OCI-LY7 (cell line): Measurements from ENCODE around the gene PRRC1. TPM values are rescaled to one million over a fixed set of nuclear protein-coding genes. Genes with fewer than 3 reads are reported as not detected.
"Not testable (repeated sequence)": the region's sequence is repeated elsewhere in the genome, so short reads cannot be mapped to it uniquely, and the experiment has no call there.

ENCODE experiments used
- BruUV-seq: library from RNA; stranded (reverse); fragments of 400-500 nt; replicated peaks from 2 replicates; lab custom pipeline; 2021; lab: Mats Ljungman, UMichigan
- CTCF ChIA-PET: fragments of 300-600 bp; sonication (Branson Sonifier 250); formaldehyde crosslinking; loops from one replicate; lab custom pipeline; 2022; ENCODE audit warnings: antibody characterized with exemption; ENCODE audit not compliant: unreplicated experiment; lab: Charles Lee
- POLR2A ChIA-PET: fragments of 300-600 bp; sonication (Branson Sonifier 250); formaldehyde crosslinking; loops from one replicate; lab custom pipeline; 2022; ENCODE audit warnings: antibody characterized with exemption; lab: Charles Lee
- DNase-seq: peaks from one replicate; pipeline ENCODE4 v3.0.0-alpha.2; 2015; ENCODE audit warnings: low spot score
- H2AFZ ChIP-seq: fragments of 200-600 bp; sonication (generic), shearing (Covaris generic); 2 replicates; pipeline ENCODE4 v1.6.1; 2014; ENCODE audit warnings: mild to moderate bottlenecking, antibody characterized with exemption, low read length, moderate library complexity
- H3K27ac ChIP-seq: fragments of 200-600 bp; sonication (generic); 2 replicates; pipeline ENCODE4 v1.5.1; 2014; ENCODE audit warnings: mixed run types, low read depth, mild to moderate bottlenecking, moderate library complexity, low read length, inconsistent platforms; ENCODE audit not compliant: poor library complexity, severe bottlenecking
- H3K36me3 ChIP-seq: fragments of 200-600 bp; sonication (generic); 2 replicates; pipeline ENCODE4 v1.6.1; 2014; ENCODE audit warnings: mild to moderate bottlenecking, antibody characterized with exemption, low read length, moderate library complexity, mixed read lengths; ENCODE audit not compliant: insufficient read depth
- H3K4me1 ChIP-seq: fragments of 200-600 bp; sonication (generic); 2 replicates; pipeline ENCODE4 v1.5.1; 2014; ENCODE audit warnings: mild to moderate bottlenecking, low read length; ENCODE audit not compliant: insufficient read depth, poor library complexity, severe bottlenecking
- H3K4me2 ChIP-seq: fragments of 200-600 bp; sonication (generic); 2 replicates; pipeline ENCODE4 v1.6.1; 2014; ENCODE audit warnings: mild to moderate bottlenecking, low read length
- H3K4me3 ChIP-seq: fragments of 200-600 bp; sonication (generic); 2 replicates; pipeline ENCODE4 v1.5.1; 2014; ENCODE audit warnings: mild to moderate bottlenecking, low read depth, low read length; ENCODE audit not compliant: poor library complexity, severe bottlenecking
- H3K79me2 ChIP-seq: fragments of 200-600 bp; sonication (generic); 2 replicates; pipeline ENCODE4 v1.6.1; 2016; ENCODE audit warnings: low read depth, mild to moderate bottlenecking, low read length, moderate library complexity, mixed read lengths; ENCODE audit not compliant: insufficient read depth
- H3K9me2 ChIP-seq: fragments of 200-600 bp; sonication (generic); 2 replicates; pipeline ENCODE4 v1.6.1; 2016; ENCODE audit warnings: mild to moderate bottlenecking, low read length, mixed read lengths; ENCODE audit not compliant: insufficient read depth
- H3K9me3 ChIP-seq: fragments of 200-600 bp; sonication (generic); 2 replicates; pipeline ENCODE4 v1.6.1; 2014; ENCODE audit warnings: mild to moderate bottlenecking, mixed run types, low read length, mixed read lengths
- H4K20me1 ChIP-seq: fragments of 200-600 bp; sonication (generic); 2 replicates; pipeline ENCODE4 v1.6.1; 2014; ENCODE audit warnings: mild to moderate bottlenecking, antibody characterized with exemption, low read length, moderate library complexity, mixed read lengths; ENCODE audit not compliant: insufficient read depth
- CTCF ChIP-seq: fragments of 200-600 bp; sonication (generic); conservative IDR thresholded peaks from 2 replicates; pipeline ENCODE4 v1.5.1; 2014; ENCODE audit warnings: mild to moderate bottlenecking, antibody characterized with exemption, low read length, moderate library complexity, mixed read lengths
- EZH2phosphoT487 ChIP-seq: fragments of 200-600 bp; sonication (generic); IDR thresholded peaks from 2 replicates; pipeline ENCODE4 v1.6.1; 2018; ENCODE audit warnings: low read depth, borderline replicate concordance, mild to moderate bottlenecking, mixed run types, antibody characterized with exemption, low read length, moderate library complexity, mixed read lengths
- intact Hi-C: fragments of 100-400 bp; cut with micrococcal nuclease; formaldehyde crosslinking; loops from one replicate; pipeline ENCODE4 v1.10.0; 2022; ENCODE audit not compliant: unreplicated experiment
- total RNA-seq, 2 experiments: library from RNA; depleted of rRNA in 1 of 2; stranded (reverse); fragments of >200 nt in 1 of 2; shearing (Covaris generic) in 1 of 2; gene quantifications; 2 replicates each; pipeline ENCODE4 v1.2.3, GENCODE V29; 2014 to 2022

The PRRC1 gene
- total RNA-seq, 2 experiments from 2014 or later, result 32.7 to 46.5 TPM

DNA sequence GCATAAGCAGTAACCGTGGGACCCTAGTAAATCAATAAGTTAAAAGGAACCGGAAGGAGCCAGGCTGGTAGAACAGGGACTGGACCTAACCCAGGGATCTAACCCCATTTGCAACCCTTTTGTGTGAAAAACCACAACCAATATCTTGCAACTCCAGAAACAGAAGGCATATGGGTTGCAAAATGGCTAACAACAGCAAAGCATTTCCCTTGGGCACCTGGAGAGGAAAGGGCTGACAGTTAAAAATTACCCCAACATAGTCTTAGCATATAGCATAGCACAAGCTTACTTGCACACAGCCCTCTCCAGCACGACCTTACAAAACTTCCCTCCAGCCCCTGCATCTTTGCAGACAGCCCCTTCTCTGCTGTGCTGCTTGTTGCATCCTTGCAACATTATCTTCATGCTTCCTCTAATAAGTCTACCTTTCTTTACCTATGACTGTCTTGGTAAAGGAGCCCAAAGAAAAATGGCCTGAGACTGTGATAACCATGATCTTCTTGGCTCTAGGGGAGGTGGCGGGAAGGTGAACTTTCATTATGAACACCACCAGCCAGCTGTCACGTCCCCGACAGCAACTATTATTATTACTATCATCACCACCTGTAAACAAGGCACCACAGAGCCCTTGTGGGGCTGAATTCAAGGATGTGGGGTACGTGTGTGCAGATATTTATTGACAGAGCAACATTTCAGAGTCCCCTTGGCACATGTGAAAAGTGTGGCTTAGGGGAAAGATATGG lies 49.8 kb downstream of the PRRC1 start:
- Histone ChIP-seq H3K4me1 (no peaks in the 10 kb centered on the region), H2AFZ (no peak overlapping the region), H3K9me2 (no peaks in the 10 kb centered on the region), H3K36me3 (no peaks in the 10 kb centered on the region), H3K4me3 (no peak overlapping the region), H3K79me2 (no peaks in the 10 kb centered on the region), H3K9me3 (no peaks in the 10 kb centered on the region), H3K27ac (no peak overlapping the region), H4K20me1 (no peaks in the 10 kb centered on the region), H3K4me2 (peak overlapping the region; percentile 38; the same call in 1 of the 2 replicates)
- ChIA-PET POLR2A (no interaction called here), CTCF (no interaction called here)
- no TSS peak for BruUV-seq
- TF ChIP-seq EZH2phosphoT487 (no peak), CTCF (no peak)
- intact Hi-C loops, result loop anchor here (10.0 kb wide), 1 partner anchor 318 kb away; no protein-coding TSS in a partner anchor
- DNase-seq, result no peak

DNA sequence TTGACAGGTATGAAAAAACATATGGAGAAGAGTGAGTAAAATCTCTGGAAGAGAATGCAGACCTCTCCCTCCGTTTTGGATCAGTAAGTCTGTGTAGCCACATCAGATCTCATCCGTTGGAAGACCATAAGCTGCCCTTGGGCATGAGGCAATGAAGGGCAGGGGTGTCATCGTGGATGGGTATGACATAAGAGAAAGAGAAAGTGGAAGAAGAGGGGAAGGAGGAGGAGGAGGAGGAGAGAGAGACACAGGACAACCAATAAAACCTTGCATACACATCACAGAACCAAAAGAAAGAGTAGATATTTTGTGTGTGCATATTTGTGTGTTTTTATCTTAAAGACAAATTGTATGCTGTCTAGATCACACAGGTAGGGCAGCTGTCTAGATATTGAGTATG lies 50.7 kb downstream of the PRRC1 start:
- Histone ChIP-seq H3K27ac (no peak overlapping the region), H3K4me1 (no peaks in the 10 kb centered on the region), H3K36me3 (no peaks in the 10 kb centered on the region), H2AFZ (no peak overlapping the region), H3K9me3 (no peaks in the 10 kb centered on the region), H4K20me1 (no peaks in the 10 kb centered on the region), H3K9me2 (no peaks in the 10 kb centered on the region), H3K4me3 (no peak overlapping the region), H3K4me2 (peak overlapping the region; percentile 38; the same call in 1 of the 2 replicates), H3K79me2 (no peaks in the 10 kb centered on the region)
- no peak for DNase-seq
- intact Hi-C loops, result loop anchor here (10.0 kb wide), 1 partner anchor 317 kb away; no protein-coding TSS in a partner anchor
- ChIA-PET POLR2A (no interaction called here), CTCF (no interaction called here)
- BruUV-seq, result no TSS peak
- TF ChIP-seq EZH2phosphoT487 (no peak), CTCF (no peak)

DNA sequence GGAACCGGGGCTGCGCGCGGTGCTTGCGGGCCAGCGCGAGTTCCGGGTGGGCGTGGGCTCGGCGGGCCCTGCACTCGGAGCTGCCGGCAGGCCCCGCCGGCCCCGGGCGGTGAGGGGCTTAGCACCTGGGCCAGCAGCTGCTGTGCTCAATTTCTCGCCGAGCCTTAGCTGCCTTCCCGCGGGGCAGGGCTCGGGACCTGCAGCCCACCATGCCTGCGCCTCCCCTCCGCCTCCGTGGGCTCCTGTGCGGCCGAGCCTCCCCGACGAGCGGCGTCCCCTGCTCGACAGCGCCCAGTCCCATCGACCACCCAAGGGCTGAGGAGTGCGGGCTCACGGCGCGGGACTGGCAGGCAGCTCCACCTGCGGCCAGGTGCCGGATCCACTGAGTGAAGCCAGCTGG lies 52.0 kb downstream of the PRRC1 start:
- H3K4me2 ChIP-seq, H3K9me3 ChIP-seq, H3K4me3 ChIP-seq, H3K9me2 ChIP-seq, H4K20me1 ChIP-seq, H3K27ac ChIP-seq, H3K4me1 ChIP-seq, H3K79me2 ChIP-seq, CTCF ChIA-PET, BruUV-seq, H3K36me3 ChIP-seq, DNase-seq, H2AFZ ChIP-seq: not testable (repeated sequence)
- intact Hi-C loops, result loop anchor here (10.0 kb wide), 1 partner anchor 315 kb away; no protein-coding TSS in a partner anchor
- POLR2A ChIA-PET, result interaction anchor here (0.6 kb wide), 1 partner anchor 551 kb away, joined by 3 read pairs; no protein-coding TSS in a partner anchor
